A549 (cell line): Measurements from ENCODE around the gene XPR1. TPM values are rescaled to one million over a fixed set of nuclear protein-coding genes. Genes with fewer than 3 reads are reported as not detected.

Source experiments
- ATAC-seq, 2 experiments: fragments of 200-7000 bp in 1 of 2; fragments of >200 bp in 1 of 2; cut with Nextera tagmentation in 1 of 2; cut with Tn5 transposase in 1 of 2; 3 replicates each; pipeline versions ENCODE4 v1.8.0 to v1.9.1; 2018 to 2020; ENCODE audit warnings: mild to moderate bottlenecking in 1 of 2, moderate library complexity in 1 of 2
- CTCF ChIA-PET: fragments of 300-600 bp; sonication (Branson Sonifier 250); formaldehyde crosslinking; extraction: SDS; loops from one replicate; lab custom pipeline; 2021; ENCODE audit warnings: antibody characterized with exemption, inconsistent platforms; lab: Yijun Ruan, JAX
- POLR2A ChIA-PET: fragments of 350-600 bp; formaldehyde crosslinking; extraction: SDS; loops from one replicate; lab custom pipeline; 2021; ENCODE audit warnings: antibody characterized with exemption, inconsistent platforms; lab: Yijun Ruan, JAX
- DNase-seq, 2 experiments: peaks; one replicate each; pipeline versions ENCODE4 v3.0.0 to v3.0.0-alpha.2; 2011 to 2016; ENCODE audit warnings: low read depth in 1 of 2, low spot score in 1 of 2
- FAIRE-seq: peaks from 2 replicates; lab custom pipeline; 2011; peaks lifted over from hg19 to GRCh38; lab: Jason Lieb, UNC
- H3K27ac ChIP-seq, 2 experiments: fragments of >200 bp; sonication (Bioruptor Twin); formaldehyde crosslinking; 3 replicates each; pipeline ENCODE4 v1.5.1; 2016 to 2017
- H3K4me1 ChIP-seq: fragments of >200 bp; sonication (Bioruptor Twin); formaldehyde crosslinking; 3 replicates; pipeline ENCODE4 v1.6.1; 2016
- H3K4me2 ChIP-seq: fragments of >200 bp; sonication (Bioruptor Twin); formaldehyde crosslinking; 3 replicates; pipeline ENCODE4 v1.6.1; 2016
- H3K4me3 ChIP-seq: fragments of >200 bp; sonication (Bioruptor Twin); formaldehyde crosslinking; 3 replicates; pipeline ENCODE4 v1.5.1; 2016
- H3K9me3 ChIP-seq: fragments of >200 bp; sonication (Bioruptor Twin); formaldehyde crosslinking; 3 replicates; pipeline ENCODE4 v1.6.1; 2016
- BHLHE40 ChIP-seq: IDR thresholded peaks from 2 replicates; pipeline ENCODE4 v1.6.1; 2012; ENCODE audit warnings: low read depth, low read length, inconsistent platforms
- CBX2 ChIP-seq: fragments of 200-600 bp; sonication (generic); IDR thresholded peaks from 2 replicates; pipeline ENCODE4 v1.6.1; 2016; ENCODE audit warnings: low read depth, mild to moderate bottlenecking, borderline replicate concordance
- CBX8 ChIP-seq: fragments of 200-600 bp; sonication (generic); IDR thresholded peaks from 2 replicates; pipeline ENCODE4 v1.6.1; 2016
- CEBPB ChIP-seq, 2 experiments: fragments of >200 bp in 1 of 2; sonication (Bioruptor Twin) in 1 of 2; formaldehyde crosslinking in 1 of 2; IDR thresholded peaks; 2 replicates each; pipeline ENCODE4 v1.6.1; 2012 to 2016
- CHD4 ChIP-seq: fragments of 200-600 bp; sonication (generic); IDR thresholded peaks from 2 replicates; pipeline ENCODE4 v1.6.1; 2016; ENCODE audit warnings: antibody characterized with exemption, mild to moderate bottlenecking, borderline replicate concordance
- ESRRA ChIP-seq: fragments of 150-350 bp; IDR thresholded peaks from 2 replicates; pipeline ENCODE4 v1.6.1; 2014; ENCODE audit warnings: mild to moderate bottlenecking, low read length, borderline replicate concordance
- FOSB ChIP-seq: fragments of 250-450 bp; sonication (Bioruptor Pico); IDR thresholded peaks from 2 replicates; pipeline ENCODE4 v1.5.0; 2020; ENCODE audit warnings: mild to moderate bottlenecking, moderate library complexity
- HES2 ChIP-seq: fragments of >200 bp; sonication (Bioruptor Twin); formaldehyde crosslinking; IDR thresholded peaks from 2 replicates; pipeline ENCODE4 v1.6.1; 2016
- HOXB5 ChIP-seq: fragments of 250-450 bp; sonication (Bioruptor Pico); IDR thresholded peaks from 2 replicates; pipeline ENCODE4 v1.5.0; 2020; ENCODE audit warnings: mild to moderate bottlenecking, moderate library complexity
- KDM1A ChIP-seq: fragments of 200-600 bp; sonication (generic); IDR thresholded peaks from 2 replicates; pipeline ENCODE4 v1.6.1; 2016; ENCODE audit warnings: low read depth, mild to moderate bottlenecking
- MAFK ChIP-seq: fragments of 450-650 bp; IDR thresholded peaks from 2 replicates; pipeline ENCODE4 v1.6.1; 2014; ENCODE audit not compliant: partially characterized antibody
- MAZ ChIP-seq: fragments of 150-350 bp; IDR thresholded peaks from 2 replicates; pipeline ENCODE4 v1.6.1; 2014; ENCODE audit warnings: antibody characterized with exemption, low read depth, low read length, borderline replicate concordance
- POLR2AphosphoS2 ChIP-seq: conservative IDR thresholded peaks from 2 replicates; pipeline ENCODE4 v1.6.1; 2012; ENCODE audit warnings: low read length, improper control_type of control experiment, inconsistent platforms
- RAD21 ChIP-seq, 2 experiments: fragments of >200 bp in 1 of 2; sonication (Bioruptor Twin) in 1 of 2; formaldehyde crosslinking in 1 of 2; IDR thresholded peaks in 1 of 2; conservative IDR thresholded peaks in 1 of 2; 2 replicates in 1 of 2; 3 replicates in 1 of 2; pipeline ENCODE4 v1.6.1; 2012 to 2018; ENCODE audit warnings: inconsistent platforms in 1 of 2
- SMC3 ChIP-seq: fragments of >200 bp; sonication (Bioruptor Twin); formaldehyde crosslinking; IDR thresholded peaks from 3 replicates; pipeline ENCODE4 v1.6.1; 2018; ENCODE audit warnings: inconsistent platforms
- ZC3H11A ChIP-seq: fragments of 450-650 bp; IDR thresholded peaks from 2 replicates; pipeline ENCODE4 v1.6.1; 2014; ENCODE audit warnings: antibody characterized with exemption, mild to moderate bottlenecking
- ZFP36 ChIP-seq: fragments of 450-650 bp; IDR thresholded peaks from 2 replicates; pipeline ENCODE4 v1.6.1; 2014; ENCODE audit warnings: borderline replicate concordance; ENCODE audit not compliant: partially characterized antibody
- ZSCAN20 ChIP-seq: fragments of 250-450 bp; sonication (Bioruptor Pico); IDR thresholded peaks from 2 replicates; pipeline ENCODE4 v1.8.0; 2022; ENCODE audit warnings: mild to moderate bottlenecking, moderate library complexity
- WGBS: methylation state at CpG from one replicate; pipeline ENCODE4 v1.1.6; 2017; ENCODE audit errors: missing lambda C conversion rate; 5-methylcytosine and 5-hydroxymethylcytosine counted together
- polyA plus RNA-seq, 4 experiments: library from polyadenylated mRNA; depleted of rRNA in 3 of 4; stranded (reverse); fragments of >200 nt; fragmentation: RNase III in 1 of 4; extraction: RNeasy Plus Mini Kit Qiagen cat#74134 plus additional on column Dnase treatment in 1 of 4; gene quantifications; 2 replicates in 3 of 4; 3 replicates in 1 of 4; pipeline ENCODE4 v1.2.3, GENCODE V29; 2011 to 2017
- TF ChIP-seq, protein P1 (sequence below): fragments of >200 bp; sonication (Bioruptor Twin); formaldehyde crosslinking; IDR thresholded peaks from 3 replicates; pipeline ENCODE4 v1.6.1; 2016

The XPR1 gene
- polyA plus RNA-seq, 2 of the 4 experiments (the other 2 are of a cell fraction): 37.5 to 86.1 TPM

DNA sequence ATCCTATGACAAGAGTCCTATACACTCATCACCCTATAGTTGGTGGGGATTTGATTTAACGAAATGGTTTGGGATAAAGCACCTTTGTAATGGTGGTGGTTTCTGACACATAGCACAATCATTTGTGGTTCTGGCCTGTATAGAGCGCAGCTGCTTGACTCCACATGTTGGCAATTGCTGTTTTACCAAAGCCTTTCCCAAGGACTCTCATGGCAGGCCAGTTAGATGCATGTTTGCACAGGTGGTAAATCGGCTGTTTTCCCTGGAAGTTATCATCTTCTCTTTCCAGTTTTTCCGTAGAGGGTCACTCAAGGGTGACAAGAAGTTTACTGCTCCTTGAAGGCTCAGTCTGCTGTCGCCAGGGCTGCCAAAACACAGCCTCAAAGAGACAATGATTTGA, 17.1 kb upstream of the XPR1 start:
- ATAC-seq: no peak
- CTCF ChIA-PET: interaction anchor here (1.7 kb wide), 1 partner anchor 99 kb away, joined by 4 read pairs; no protein-coding TSS in a partner anchor
- WGBS: 64% methylated on average over 5 of the region's 5 CpGs
- no peak for DNase-seq
- H3K9me3 ChIP-seq: no peaks in the 10 kb centered on the region
- no peak for FAIRE-seq
- H3K27ac ChIP-seq: no peak overlapping the region
- POLR2A ChIA-PET: no interaction called here
- TF ChIP-seq POLR2AphosphoS2 (no peak), CBX8 (no peak)
- peaks cover 2% of the 10 kb centered on the region; the same call in 1 of the 3 replicates for H3K4me1 ChIP-seq
- no peak overlapping the region for H3K4me2 ChIP-seq
- no peak overlapping the region for H3K4me3 ChIP-seq

DNA sequence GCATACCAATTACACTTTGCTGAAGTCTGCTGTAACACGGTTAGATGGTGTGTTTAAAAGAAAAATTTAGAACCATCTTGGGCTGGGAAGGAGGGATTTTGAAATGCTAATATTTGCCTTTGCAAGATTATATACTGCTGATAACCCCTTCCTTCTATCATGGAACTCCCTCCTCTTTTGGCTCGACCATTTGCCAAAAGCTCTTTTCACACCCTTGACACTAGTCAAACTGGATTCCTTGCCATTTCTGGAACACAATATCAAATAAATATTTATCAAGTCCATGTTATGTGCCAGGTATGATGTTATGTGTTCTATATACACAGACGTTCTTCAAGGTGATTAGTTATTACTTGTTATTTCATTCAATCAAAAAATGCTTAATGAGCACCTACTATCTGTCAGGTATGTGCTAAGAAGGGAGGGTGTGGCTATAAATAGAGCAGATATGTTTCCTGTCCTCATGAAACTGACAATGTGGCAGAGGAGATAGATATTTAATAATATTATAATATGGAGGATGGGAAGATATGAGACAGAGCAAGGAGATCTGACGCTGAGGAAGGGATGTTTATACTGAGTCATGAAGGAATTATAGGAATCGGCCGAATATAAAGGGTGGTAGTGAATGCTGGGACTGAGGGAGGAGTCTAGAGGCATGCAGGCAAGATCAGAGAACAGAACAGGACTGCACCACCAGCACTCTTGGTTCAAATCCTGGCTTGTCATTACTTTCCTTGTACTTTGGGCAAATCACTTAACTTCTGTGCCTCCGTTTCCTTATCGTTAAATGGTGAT, 16.1 kb upstream of the XPR1 start:
- POLR2A ChIA-PET: no interaction called here
- no peak for FAIRE-seq
- Histone ChIP-seq H3K4me1 (no peaks in the 10 kb centered on the region), H3K27ac (no peak overlapping the region)
- CTCF ChIA-PET: interaction anchor here (1.0 to 1.7 kb wide), 2 partner anchors 49 to 100 kb away, joined by 3 to 4 read pairs; no protein-coding TSS in a partner anchor
- peak in 1 of 2 experiments; percentile 30; a peak in 1 of 6 replicates for ATAC-seq
- TF ChIP-seq KDM1A (no peak), HES2 (no peak), ZSCAN20 (CRISPR knock-in tag) (no peak), MAFK (no peak), CHD4 (no peak), HOXB5 (CRISPR knock-in tag) (no peak), FOSB (no peak), ZFP36 (no peak), BHLHE40 (no peak), RAD21 (conservative IDR thresholded peaks at IDR 0.05 in 1 of 2, IDR thresholded peaks at IDR 0.05 in 1 of 2) (no peak), CBX2 (no peak), ZC3H11A (no peak), SMC3 (no peak)
- TF ChIP-seq, protein P1, sequence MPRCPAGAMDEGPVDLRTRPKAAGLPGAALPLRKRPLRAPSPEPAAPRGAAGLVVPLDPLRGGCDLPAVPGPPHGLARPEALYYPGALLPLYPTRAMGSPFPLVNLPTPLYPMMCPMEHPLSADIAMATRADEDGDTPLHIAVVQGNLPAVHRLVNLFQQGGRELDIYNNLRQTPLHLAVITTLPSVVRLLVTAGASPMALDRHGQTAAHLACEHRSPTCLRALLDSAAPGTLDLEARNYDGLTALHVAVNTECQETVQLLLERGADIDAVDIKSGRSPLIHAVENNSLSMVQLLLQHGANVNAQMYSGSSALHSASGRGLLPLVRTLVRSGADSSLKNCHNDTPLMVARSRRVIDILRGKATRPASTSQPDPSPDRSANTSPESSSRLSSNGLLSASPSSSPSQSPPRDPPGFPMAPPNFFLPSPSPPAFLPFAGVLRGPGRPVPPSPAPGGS: no peak
- TF ChIP-seq, all 56 proteins: peak for 0
- H3K4me3 ChIP-seq: no peak overlapping the region
- H3K9me3 ChIP-seq: no peaks in the 10 kb centered on the region
- H3K4me2 ChIP-seq: no peak overlapping the region
- 62% methylated on average over 8 of the region's 8 CpGs for WGBS
- DNase-seq: no peak

GRCh38 chr1:180616439-180616838, 15.4 kb upstream of the XPR1 start:
- H3K9me3 ChIP-seq: no peaks in the 10 kb centered on the region
- TF ChIP-seq FOSB (no peak), CEBPB (IDR thresholded peaks at IDR 0.05) (no peak), MAZ (no peak), CHD4 (no peak), ESRRA (no peak)
- 85% methylated on average over 6 of the region's 6 CpGs for WGBS
- CTCF ChIA-PET: interaction anchor here (0.6 to 1.0 kb wide), 2 partner anchors 50 to 68 kb away, joined by 3 read pairs; no protein-coding TSS in a partner anchor
- H3K4me2 ChIP-seq: no peak overlapping the region
- no peak for FAIRE-seq
- no peaks in the 10 kb centered on the region for H3K4me1 ChIP-seq
- no peak for ATAC-seq
- no peak overlapping the region for H3K4me3 ChIP-seq
- no peak overlapping the region for H3K27ac ChIP-seq
- POLR2A ChIA-PET: no interaction called here
- DNase-seq: no peak
